GM18951 (cell line): ENCODE results near the gene WNT10A.
"Not testable (repeated sequence)": the region's sequence is repeated elsewhere in the genome, so short reads cannot be mapped to it uniquely, and the experiment has no call there.

ENCODE experiments used
- POLR2A ChIP-seq: IDR thresholded peaks from 4 replicates; pipeline ENCODE4 v1.6.1; 2011; ENCODE audit warnings: mild to moderate bottlenecking; ENCODE audit not compliant: insufficient read length, insufficient read depth; ENCODE audit errors: extremely low read depth
- in situ Hi-C: fragments of 300-500 bp; cut with MboI; formaldehyde crosslinking; loops from one replicate; pipeline ENCODE4 v1.12.0; 2022; ENCODE audit warnings: low sequenced_read_pairs, mixed read lengths, inconsistent platforms; ENCODE audit not compliant: unreplicated experiment

WNT10A gene

DNA sequence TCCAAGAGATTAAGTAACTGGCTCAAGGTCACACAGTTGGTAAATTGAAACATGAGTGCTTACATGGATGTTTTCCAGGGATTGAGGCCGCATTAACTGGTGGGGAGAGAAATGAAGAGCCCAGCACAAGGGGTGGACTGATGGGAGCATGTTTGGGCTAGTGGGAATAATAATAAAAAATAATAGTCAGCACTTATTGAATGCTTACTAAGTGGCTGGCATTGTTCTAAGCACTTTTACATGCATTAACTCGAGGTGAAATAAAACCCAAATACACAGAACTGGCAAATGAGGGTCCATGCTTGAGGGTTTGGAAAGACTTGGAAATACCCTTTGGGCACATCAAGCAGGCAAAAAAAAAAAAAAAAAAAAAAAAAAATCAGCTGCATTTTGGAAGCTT, 44.8 kb downstream of the WNT10A start:
- no peak for TF ChIP-seq POLR2A
- in situ Hi-C loops = no loop called here

DNA sequence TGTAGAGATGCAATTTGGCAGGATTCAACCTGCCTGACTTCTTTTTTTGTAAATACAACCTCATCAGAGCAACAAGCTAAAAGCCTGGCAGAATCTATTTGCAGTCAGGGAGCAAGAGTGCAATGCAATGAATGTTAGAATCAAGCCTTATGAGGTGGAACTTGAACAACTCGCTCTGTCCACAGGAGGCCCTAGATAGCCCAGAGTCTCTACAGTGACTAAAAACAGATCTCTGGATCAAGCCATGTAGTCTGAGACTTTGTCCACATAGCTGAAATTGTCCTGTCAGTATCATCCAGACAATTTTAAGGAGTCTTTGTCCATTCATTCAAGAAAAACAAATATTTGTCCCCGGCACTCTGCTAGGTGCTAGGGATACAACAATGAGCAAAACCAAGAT, 46.8 kb downstream of the WNT10A start:
- in situ Hi-C loops = no loop called here
- no peak for TF ChIP-seq POLR2A

DNA sequence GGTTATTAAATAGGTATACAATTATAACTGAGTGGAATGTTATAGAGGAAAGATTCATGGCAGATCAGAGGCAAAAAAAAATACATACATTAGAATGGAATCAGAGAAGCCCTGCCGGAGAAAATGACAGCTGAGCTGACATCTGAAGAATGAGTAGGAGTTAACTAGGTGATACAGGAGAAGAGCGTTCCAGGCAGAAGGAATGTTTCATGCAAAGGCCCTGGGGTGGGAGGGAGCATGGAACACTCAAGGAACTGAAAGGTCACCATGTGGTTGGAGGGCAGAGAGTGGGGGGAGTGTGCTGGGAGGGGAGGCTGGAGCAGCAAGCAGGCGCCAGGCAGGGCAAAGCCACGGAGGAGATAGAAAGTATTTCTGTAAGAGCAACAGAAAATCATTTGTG, 47.2 kb downstream of the WNT10A start:
- in situ Hi-C loops = no loop called here
- no peak for TF ChIP-seq POLR2A

DNA sequence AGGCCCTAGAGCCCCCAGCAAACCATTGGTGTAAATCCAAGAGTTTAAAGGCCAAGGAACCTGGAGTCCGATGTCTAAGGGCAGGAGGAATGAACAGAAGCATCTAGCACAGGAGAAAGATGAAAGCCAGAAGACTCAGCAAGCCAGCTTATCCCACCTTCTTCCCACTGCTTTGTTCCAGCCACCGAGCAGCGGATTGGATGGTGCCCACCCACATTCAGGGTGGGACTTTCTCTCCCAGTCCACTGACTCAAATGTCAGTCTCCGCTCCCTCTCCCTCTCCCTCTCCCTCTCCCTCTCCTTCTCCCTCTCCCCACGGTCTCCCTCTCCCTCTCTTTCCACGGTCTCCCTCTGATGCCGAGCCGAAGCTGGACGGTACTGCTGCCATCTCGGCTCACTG, 49.8 kb downstream of the WNT10A start:
- in situ Hi-C loops = not testable (repeated sequence)

GRCh38 chr2:218931751-218932150, 51.1 kb downstream of the WNT10A start:
- in situ Hi-C loops = not testable (repeated sequence)
